Gastroesophageal sphincter (tissue), 4 donors: ENCODE measurements around the gene AASS. TPM values are rescaled to one million over a fixed set of nuclear protein-coding genes. Genes with fewer than 3 reads are reported as not detected.

Experiments
- ATAC-seq: fragments of 150-250 bp; one replicate; pipeline ENCODE4 v1.9.1; 2016; ENCODE audit warnings: mild to moderate bottlenecking, moderate library complexity
- H3K27ac ChIP-seq, 4 donors: fragments of 200-600 bp; sonication (generic) in 3 of 4; 1 replicate in 3 of 4; 2 replicates in 1 of 4; pipeline ENCODE4 v1.5.1; 2016 to 2019
- H3K27me3 ChIP-seq: fragments of 200-600 bp; sonication (generic); one replicate; pipeline ENCODE4 v1.5.1; 2019
- H3K36me3 ChIP-seq, 2 donors: fragments of 200-600 bp; sonication (generic); one replicate each; pipeline ENCODE4 v1.5.1; 2019; ENCODE audit warnings: control low read depth in 1 of 2
- H3K4me1 ChIP-seq, 3 donors: fragments of 200-600 bp; sonication (generic); 1 replicate in 2 of 3; 2 replicates in 1 of 3; pipeline ENCODE4 v1.5.1; 2016 to 2019; ENCODE audit warnings: control low read depth in 2 of 3
- H3K4me3 ChIP-seq, 2 donors: fragments of 200-600 bp; sonication (generic); one replicate each; pipeline ENCODE4 v1.5.1; 2019; ENCODE audit warnings: mild to moderate bottlenecking in 1 of 2, moderate library complexity in 1 of 2
- H3K9me3 ChIP-seq, 3 donors: fragments of 200-600 bp; sonication (generic); one replicate each; pipeline ENCODE4 v1.5.1; 2017 to 2019; ENCODE audit warnings: control low read depth in 2 of 3
- EP300 ChIP-seq: sonication (generic); formaldehyde crosslinking; IDR thresholded peaks from one replicate; pipeline ENCODE4 v1.6.1; 2017; ENCODE audit warnings: antibody characterized with exemption, mild to moderate bottlenecking
- POLR2A ChIP-seq, 2 donors: fragments of 450-650 bp; IDR thresholded peaks; one replicate each; pipeline ENCODE4 v1.6.1; 2017; ENCODE audit warnings: antibody characterized with exemption in 2 of 2, mild to moderate bottlenecking in 2 of 2, moderate library complexity in 1 of 2
- POLR2AphosphoS5 ChIP-seq: sonication (generic); formaldehyde crosslinking; IDR thresholded peaks from one replicate; pipeline ENCODE4 v1.6.1; 2017; ENCODE audit warnings: antibody characterized with exemption
- WGBS, 2 donors: methylation state at CpG; one replicate each; pipeline ENCODE4 v1.1.5; 2018; ENCODE audit warnings: low coverage in 1 of 2; 5-methylcytosine and 5-hydroxymethylcytosine counted together
- total RNA-seq, 4 donors: library from RNA; depleted of rRNA; stranded (reverse); fragments of >200 nt; gene quantifications; one replicate each; pipeline ENCODE4 v1.1.0, GENCODE V29; 2016
- TF ChIP-seq, protein P1 (sequence below), 4 experiments: fragments of 200-600 bp in 2 of 4; fragments of 450-650 bp in 2 of 4; sonication (generic) in 1 of 4; IDR thresholded peaks; one replicate each; pipeline ENCODE4 v1.5.1; 2017 to 2019; ENCODE audit warnings: antibody characterized with exemption in 4 of 4, mild to moderate bottlenecking in 2 of 4, moderate library complexity in 2 of 4

AASS gene
- total RNA-seq, 4 donors from 2014 or later = 20.0 to 108 (median 55.0) TPM

DNA sequence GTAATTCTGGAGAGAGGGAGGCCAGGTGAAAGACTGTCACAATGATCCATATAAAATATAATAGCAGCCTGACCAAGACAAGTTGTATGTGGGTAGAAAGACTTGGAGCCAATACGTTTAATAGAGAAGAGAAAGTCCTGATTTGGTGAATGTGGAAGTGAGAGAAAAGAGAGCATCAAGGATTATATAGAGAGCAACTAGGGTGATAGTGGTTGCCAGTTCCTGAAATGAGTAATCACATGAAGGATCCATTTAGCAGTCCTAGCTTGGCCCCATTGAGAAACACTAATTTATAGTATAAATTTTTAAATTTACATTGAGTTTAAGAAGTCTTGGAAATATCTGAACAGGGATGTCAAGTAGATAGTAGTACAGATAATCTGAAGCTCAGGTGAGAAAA, 74.0 kb downstream of the AASS start:
- no peak for ATAC-seq
- Histone ChIP-seq H3K4me3 (no peak overlapping the region), H3K36me3 (peaks cover 0 to 17% of the 10 kb centered on the region in 2 donors), H3K9me3 (no peaks in the 10 kb centered on the region), H3K27me3 (no peaks in the 10 kb centered on the region), H3K27ac (no peak overlapping the region), H3K4me1 (no peaks in the 10 kb centered on the region)
- TF ChIP-seq POLR2AphosphoS5 (no peak), POLR2A (IDR thresholded peaks at IDR 0.05) (no peak), EP300 (no peak)
- TF ChIP-seq, protein P1, sequence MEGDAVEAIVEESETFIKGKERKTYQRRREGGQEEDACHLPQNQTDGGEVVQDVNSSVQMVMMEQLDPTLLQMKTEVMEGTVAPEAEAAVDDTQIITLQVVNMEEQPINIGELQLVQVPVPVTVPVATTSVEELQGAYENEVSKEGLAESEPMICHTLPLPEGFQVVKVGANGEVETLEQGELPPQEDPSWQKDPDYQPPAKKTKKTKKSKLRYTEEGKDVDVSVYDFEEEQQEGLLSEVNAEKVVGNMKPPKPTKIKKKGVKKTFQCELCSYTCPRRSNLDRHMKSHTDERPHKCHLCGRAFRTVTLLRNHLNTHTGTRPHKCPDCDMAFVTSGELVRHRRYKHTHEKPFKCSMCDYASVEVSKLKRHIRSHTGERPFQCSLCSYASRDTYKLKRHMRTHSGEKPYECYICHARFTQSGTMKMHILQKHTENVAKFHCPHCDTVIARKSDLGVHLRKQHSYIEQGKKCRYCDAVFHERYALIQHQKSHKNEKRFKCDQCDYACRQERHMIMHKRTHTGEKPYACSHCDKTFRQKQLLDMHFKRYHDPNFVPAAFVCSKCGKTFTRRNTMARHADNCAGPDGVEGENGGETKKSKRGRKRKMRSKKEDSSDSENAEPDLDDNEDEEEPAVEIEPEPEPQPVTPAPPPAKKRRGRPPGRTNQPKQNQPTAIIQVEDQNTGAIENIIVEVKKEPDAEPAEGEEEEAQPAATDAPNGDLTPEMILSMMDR (IDR thresholded peaks at IDR 0.05) = no peak
- WGBS, 2 donors = 36 to 63% methylated on average over 1 of the region's 1 CpG

DNA sequence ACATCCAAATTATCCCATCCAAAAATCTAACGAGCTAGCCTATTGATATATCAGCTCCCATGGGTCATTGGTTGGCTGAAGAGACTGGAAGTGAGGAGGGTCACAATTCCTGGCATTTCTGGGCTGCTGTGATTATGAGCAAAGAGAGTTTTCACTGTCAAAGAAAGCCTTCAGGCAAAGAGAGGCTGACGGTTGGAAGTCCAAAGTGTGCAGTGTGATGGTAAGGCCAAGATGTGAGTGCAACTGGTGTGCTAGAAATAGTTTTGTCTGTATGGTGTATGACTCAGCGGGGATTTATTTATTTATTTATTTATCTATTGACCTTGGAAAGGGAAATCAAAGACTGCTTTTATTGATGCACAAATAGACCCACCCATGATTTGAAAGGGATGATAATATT, 75.0 kb downstream of the AASS start:
- 59 to 73% methylated on average over 3 of the region's 3 CpGs for WGBS, 2 donors

DNA sequence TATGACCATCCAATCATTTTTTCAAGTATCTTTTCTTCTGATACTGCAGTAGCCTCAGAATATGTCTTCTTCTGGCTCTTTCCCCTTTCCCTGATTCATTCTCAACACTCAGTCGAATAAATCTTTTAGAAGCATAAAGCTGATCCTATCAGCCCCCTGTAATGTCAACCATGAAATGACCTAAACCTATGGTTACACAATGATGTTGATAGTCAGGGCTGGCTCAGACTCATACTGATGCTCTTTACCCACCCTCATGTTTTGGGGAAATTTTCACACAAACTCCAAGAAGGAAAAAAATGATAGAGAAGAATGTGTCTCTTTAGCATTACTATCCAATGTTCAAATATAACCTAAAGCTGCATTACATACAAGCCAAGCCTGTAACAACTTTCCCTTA, 76.0 kb downstream of the AASS start:
- Histone ChIP-seq H3K4me3 (no peak overlapping the region), H3K36me3 (no peaks in the 10 kb centered on the region), H3K4me1 (no peaks in the 10 kb centered on the region), H3K27me3 (no peaks in the 10 kb centered on the region), H3K9me3 (no peaks in the 10 kb centered on the region), H3K27ac (no peak overlapping the region)
- WGBS, 2 donors = 100% methylated on average over 1 of the region's 1 CpG; no CpG with 5 or more reads in 1 of the 2 donors
- no peak for ATAC-seq
- TF ChIP-seq POLR2A (IDR thresholded peaks at IDR 0.05) = no peak
- TF ChIP-seq POLR2AphosphoS5 = no peak
- no peak for TF ChIP-seq EP300
- TF ChIP-seq, protein P1 (IDR thresholded peaks at IDR 0.05) = no peak

More for the DNA sequence above, 75.0 kb downstream of the AASS start:
- Histone ChIP-seq H3K27ac (no peak overlapping the region), H3K36me3 (peaks cover 0 to 8% of the 10 kb centered on the region in 2 donors), H3K4me3 (no peak overlapping the region), H3K27me3 (no peaks in the 10 kb centered on the region), H3K4me1 (no peaks in the 10 kb centered on the region), H3K9me3 (no peaks in the 10 kb centered on the region)
- no peak for ATAC-seq
- TF ChIP-seq EP300 = no peak
- no peak for TF ChIP-seq POLR2AphosphoS5
- TF ChIP-seq, protein P1 (IDR thresholded peaks at IDR 0.05) = no peak
- TF ChIP-seq POLR2A (IDR thresholded peaks at IDR 0.05) = no peak

DNA sequence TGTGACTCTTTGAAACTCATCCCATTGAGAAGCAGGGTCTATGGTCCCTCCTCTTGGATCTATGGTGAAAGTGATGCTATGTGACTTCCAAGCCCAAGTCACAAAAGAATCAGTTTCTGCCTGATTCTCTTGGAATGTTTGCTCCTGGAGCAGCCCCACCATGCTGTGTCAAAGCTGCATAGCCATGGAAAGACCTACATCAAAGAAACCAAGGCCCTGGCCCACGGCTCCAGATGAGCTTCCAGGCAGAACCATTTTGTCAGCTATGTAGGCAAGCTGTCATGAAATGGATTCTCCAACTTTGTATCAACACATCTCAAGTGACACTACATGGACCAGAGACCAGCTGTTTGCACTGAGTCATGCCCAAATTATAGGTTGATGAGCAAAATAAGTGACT, 77.0 kb downstream of the AASS start:
- TF ChIP-seq, protein P1 (IDR thresholded peaks at IDR 0.05) = no peak
- TF ChIP-seq EP300 (no peak), POLR2A (IDR thresholded peaks at IDR 0.05) (no peak)
- Histone ChIP-seq H3K4me3 (no peak overlapping the region), H3K27me3 (no peaks in the 10 kb centered on the region), H3K4me1 (no peaks in the 10 kb centered on the region), H3K9me3 (no peaks in the 10 kb centered on the region), H3K27ac (no peak overlapping the region), H3K36me3 (no peaks in the 10 kb centered on the region)
- ATAC-seq = no peak
- 67% methylated on average over 1 of the region's 1 CpG; no CpG with 5 or more reads in 1 of the 2 donors for WGBS, 2 donors

DNA sequence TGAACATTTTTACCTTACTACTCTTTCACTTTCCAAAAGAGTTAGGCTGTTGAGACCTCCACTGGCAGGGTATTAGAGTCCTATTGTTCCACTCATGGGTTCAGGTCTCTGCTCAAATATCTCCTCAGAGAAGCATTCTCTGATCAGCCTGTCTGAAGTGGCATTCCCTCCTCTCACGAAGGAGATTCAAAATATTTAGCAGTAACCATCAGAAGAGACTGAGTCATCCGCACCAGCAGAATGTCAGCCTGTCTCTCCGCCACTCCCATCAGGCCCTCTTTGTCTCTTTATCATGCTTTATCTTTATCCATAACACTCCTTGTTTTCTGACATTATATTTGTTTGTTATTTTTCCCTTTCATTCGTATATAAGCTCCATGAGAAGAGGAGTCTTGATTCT, 79.1 kb downstream of the AASS start:
- Histone ChIP-seq H3K27me3 (no peaks in the 10 kb centered on the region), H3K27ac (no peak overlapping the region), H3K36me3 (no peaks in the 10 kb centered on the region), H3K4me1 (no peaks in the 10 kb centered on the region), H3K9me3 (no peaks in the 10 kb centered on the region), H3K4me3 (no peak overlapping the region)
- TF ChIP-seq POLR2A (IDR thresholded peaks at IDR 0.05) (no peak), EP300 (no peak), POLR2AphosphoS5 (no peak)
- TF ChIP-seq, protein P1 (IDR thresholded peaks at IDR 0.05) = no peak
- WGBS, 2 donors = 72 to 79% methylated on average over 3 to 4 of the region's 4 CpGs
- ATAC-seq = no peak
